ENCODE measurements around the gene REEP3. TPM values are rescaled to one million over a fixed set of nuclear protein-coding genes. Genes with fewer than 3 reads are reported as not detected.
"Not testable (repeated sequence)": the region's sequence is repeated elsewhere in the genome, so short reads cannot be mapped to it uniquely, and the experiment has no call there.

The REEP3 gene
- total RNA-seq, 1 experiment from 2014 or later, result 101 TPM

- DNase-seq (ENCODE audit: low spot score), result peak; percentile 78
Observed at GRCh38 chr10:63630085-63630930, 109.1 kb downstream of the REEP3 start.

- no peak for DNase-seq (ENCODE audit: low spot score)
Observed at GRCh38 chr10:63630931-63631680, 109.9 kb downstream of the REEP3 start.

- DNase-seq (ENCODE audit: low spot score), result no peak
Observed at GRCh38 chr10:63631991-63632390, 110.8 kb downstream of the REEP3 start.

GRCh38 chr10:63633677-63634487 lies 112.7 kb downstream of the REEP3 start:
- DNase-seq (ENCODE audit: low spot score), result peak; percentile 46

DNA sequence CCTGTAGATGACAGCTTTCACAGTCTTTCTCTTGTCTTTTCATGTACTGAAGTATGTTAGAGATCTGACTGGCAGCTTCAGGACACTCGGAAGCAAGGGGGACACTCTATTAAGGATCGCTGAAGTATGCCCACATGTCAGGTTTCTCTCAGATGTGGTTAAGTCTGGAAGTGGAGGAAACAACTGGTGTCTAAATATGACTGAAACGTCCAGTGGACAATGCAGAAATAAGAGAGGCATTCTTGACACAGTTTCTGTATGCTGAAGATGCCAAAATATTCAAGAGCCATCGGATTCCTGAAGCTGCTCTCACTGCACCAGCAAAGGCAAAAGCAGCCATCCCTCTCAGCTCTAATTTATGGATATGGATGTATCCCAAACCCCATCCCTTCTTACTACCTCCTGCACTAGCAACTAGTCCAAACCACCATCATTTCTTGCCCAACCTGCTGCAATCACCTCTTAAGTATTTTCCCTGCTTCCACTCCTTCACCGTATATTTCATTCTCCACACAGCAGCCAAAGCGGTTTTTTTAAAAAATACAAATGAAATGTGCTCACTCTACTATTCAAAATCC lies 113.4 kb downstream of the REEP3 start:
- no peak for DNase-seq (ENCODE audit: low spot score)

- no peak for DNase-seq (ENCODE audit: low spot score)
Observed at GRCh38 chr10:63636812-63637211, 115.6 kb downstream of the REEP3 start.

DNA sequence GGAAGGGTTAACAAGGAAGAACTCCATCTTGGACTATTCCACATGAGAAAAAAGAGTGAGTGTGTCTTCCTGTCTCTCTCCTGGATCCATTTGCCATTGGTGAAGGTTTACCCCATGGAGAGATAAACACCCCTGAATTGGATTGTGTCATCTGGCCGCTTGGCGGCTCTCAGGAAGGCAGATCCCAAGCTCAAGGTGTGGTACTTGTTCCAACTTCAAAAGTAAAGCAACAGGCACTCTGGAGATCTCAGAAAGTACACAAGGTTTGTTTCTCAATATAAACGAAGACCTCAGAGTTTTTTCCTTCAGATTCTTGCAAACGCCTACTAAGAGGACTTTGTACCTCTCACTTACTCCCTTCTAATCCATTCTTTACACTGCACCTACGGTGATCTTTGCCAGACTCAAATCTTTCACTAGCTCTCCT lies 116.7 kb downstream of the REEP3 start:
- DNase-seq (ENCODE audit: low spot score), result no peak

DNA sequence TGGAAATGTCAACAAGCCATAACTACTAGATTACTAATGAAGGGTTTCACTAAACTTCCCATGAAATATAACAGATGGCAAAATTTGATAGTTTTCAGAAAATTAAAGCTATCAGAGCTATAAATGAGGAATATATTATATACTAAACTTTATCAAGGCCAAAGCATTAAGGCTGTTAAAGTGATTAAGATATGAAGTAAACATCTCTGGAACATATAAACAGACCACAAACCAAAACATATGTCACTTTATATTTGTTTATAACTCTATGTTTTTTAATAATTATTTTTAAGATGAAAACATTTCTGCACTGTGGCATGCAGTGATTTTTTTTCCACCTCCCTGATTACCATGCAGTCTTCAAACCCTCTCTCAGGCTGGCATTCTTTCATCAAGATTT lies 120.2 kb downstream of the REEP3 start:
- no peak for DNase-seq (ENCODE audit: low spot score)

- DNase-seq (ENCODE audit: low spot score), result no peak
Observed at GRCh38 chr10:63641799-63642198, 120.6 kb downstream of the REEP3 start.

DNA sequence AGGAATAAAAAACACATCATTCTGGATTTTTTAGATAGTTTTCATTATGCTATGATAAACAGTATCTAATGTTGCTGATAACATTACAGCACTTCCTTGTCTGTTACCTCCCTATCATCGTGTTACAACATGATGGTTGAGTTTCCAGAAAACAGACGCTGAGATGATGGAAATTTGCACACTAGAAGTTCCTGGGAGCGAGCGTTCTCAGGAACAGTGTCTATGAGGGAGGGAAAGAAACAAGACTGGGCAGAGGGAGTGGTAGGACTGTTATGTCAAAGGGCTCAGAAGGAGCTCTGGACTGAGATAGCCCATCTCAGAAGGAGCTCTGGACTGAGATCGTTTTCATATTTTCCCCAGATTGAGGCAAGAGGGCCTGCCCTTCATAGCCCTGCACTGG lies 121.6 kb downstream of the REEP3 start:
- no peak for DNase-seq (ENCODE audit: low spot score)

DNA sequence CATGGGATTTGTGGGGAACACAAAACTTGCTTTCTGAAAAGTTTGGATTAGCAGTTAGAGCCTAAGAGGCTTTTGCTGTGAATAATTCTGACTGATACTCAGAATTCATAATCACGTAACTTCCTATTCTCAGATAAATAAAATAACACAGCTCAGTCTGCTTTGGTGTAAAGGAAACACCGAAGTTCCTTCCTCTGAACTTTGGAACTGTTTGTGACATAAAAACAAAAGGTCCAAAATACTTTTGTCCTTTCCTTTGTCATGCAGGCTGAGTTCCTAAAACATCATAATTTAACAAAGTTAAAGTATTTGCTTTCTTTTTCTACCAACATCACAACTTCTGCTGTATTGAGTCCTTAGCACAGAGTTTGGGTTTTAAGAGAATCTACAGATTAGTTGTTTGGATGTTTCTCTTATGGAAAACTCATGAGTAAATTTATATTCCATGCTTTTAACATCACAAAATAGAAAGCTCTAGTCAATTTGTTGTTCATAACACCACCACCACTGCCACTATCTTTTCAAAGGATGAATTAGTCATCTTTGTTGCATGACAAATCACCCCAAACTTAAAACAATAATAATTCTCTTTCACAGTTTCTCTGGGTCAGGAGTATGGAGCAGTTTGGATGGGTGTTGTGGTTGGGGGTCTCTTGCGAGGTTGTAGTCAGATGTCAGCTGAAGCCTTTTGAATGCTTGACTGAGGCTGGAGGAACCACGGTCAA lies 123.4 kb downstream of the REEP3 start:
- no peak for DNase-seq (ENCODE audit: low spot score)

DNA sequence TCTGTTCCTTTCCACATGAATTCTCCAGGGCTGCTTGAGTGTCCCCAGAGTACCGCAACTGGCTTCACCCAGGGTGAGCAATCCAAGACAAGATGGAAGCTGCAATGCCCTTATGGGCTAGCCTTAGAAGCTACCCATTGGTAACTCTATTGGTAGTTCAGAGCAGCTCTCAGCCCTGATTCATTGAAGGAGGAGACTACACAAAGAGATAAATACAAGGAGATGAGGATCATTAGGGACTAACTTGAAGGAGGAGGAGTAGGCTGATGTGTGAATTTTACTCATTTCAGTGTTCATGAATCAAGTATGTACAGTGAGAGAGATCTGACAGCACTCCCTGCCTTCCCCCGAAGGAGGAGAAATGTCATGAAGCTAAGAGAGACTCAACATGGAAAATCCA lies 124.0 kb downstream of the REEP3 start:
- no peak for DNase-seq (ENCODE audit: low spot score)

DNA sequence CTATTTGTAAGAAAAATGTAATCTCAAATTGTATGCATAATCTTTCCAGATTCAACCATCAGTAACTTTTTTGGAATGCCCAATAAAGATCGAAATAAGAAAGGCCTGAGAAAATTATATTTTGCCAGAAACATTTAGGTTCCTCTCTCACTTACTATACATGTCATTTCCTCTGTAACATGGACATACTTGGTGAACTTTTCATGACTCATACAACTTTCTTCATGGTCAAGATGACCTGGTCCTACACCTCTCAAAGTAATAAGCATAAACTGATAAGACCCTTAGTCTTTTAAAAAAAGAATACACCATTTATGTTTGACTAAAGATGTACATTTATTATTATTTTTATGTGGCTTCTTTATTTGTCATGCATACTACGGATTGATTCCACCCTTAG lies 125.3 kb downstream of the REEP3 start:
- no peak for DNase-seq (ENCODE audit: low spot score)

GRCh38 chr10:63651864-63652263 lies 130.7 kb downstream of the REEP3 start:
- DNase-seq (ENCODE audit: low spot score), result no peak

DNA sequence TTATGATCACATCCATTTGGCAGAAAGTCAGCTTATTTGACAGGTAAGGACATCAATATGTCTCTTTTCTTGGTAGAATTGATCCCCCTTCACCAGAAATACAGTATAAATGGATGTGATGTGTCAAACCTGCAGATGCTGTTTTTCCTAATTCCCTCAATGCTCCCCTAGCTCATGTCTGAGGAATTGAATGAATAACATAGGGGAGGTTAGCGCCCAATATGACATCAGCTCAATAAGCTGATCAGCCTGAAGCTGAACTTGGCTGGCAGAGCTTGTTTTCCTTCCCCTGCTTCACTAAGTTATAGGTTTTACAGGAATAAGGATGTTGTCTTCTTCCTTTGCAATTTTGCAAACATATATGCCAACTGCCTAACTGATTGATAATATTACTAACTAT lies 132.5 kb downstream of the REEP3 start:
- no peak for DNase-seq (ENCODE audit: low spot score)

GRCh38 chr10:63657761-63658160 lies 136.6 kb downstream of the REEP3 start:
- no peak for DNase-seq (ENCODE audit: low spot score)

DNA sequence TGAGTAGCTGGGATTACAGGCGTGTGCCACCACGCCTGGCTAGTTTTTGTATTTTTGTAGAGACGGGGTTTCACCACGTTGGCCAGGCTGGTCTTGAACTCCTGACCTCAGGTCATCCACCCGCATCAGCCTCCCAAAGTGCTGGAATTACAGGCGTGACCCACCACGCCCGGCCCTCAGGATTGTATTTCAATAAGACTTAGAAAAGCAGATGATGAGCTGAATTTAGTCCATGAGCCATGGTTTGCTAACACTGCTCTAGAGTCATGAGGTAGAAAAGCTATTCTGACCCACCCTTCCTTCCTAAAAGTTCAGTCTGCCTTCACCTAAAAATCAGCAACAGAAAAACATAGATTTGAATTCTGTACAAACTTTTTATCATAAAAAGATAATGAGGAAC lies 139.7 kb downstream of the REEP3 start:
- not testable (repeated sequence) for DNase-seq (ENCODE audit: low spot score)

DNA sequence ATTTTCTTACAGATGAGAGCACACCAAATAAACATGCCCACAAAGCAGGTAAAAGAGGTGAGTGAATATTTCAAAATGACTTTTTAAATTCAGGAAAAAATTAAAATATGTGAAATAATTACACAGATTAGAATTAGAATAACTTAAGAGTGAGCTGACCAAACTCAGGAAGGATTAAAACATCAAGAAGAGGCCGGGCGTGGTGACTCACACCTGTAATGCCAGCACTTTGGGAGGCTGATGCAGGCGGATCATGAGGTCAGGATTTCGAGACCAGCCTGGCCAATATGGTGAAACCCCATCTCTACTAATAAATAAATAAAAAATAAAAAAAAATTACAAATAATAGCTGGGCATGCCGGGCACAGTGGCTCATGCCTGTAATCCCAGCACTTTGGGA lies 140.1 kb downstream of the REEP3 start:
- DNase-seq (ENCODE audit: low spot score), result no peak

DNA sequence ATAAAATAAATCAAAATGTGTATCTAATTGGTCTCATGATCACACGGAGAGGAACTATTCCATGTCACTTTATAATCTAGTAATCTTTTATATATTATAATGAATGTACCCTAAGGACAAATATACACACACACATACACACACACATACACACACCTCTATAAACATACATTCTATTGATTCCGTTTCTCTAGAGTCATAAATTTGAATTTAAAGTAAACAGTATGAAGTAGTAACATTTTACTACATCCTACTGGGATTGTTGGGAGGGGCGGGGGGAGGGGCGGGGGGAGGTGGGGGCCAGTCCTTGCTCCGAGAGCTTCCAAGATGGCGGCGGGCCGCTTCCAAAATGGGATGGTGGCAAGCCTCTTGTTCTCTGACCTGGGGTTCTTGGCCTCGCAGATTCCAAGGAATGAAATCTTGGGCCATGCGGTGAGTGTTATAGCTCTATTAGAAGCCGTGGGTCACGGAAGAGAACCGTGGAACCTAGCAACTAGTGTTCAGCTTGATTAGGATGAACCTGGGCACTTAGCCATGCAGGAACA lies 143.2 kb downstream of the REEP3 start:
- DNase-seq (ENCODE audit: low spot score), result no peak

DNA sequence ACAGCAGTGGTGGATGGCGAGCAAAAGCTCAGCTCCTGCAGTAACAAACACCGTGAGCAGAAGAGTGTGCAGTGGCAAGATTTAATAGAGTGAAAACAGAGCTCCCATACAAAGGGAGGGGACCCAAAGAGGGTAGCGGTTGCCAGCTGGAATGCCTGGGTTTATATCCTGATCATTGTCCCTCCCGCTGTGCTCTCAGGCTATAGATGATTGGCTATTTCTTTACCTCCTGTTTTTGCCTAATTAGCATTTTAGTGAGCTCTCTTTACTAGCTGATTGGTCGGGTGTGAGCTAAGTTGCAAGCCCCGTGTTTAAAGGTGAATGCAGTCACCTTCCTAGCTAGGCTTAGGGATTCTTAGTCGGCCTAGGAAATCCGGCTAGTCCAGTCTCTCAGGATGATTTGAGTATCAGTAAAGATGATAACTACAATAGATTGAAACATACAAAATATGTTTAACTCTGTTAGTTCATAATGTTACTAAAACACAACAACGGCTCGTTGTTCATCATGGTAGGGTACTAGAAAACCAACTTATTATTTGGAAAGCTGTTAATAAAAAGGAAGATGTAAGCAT lies 143.9 kb downstream of the REEP3 start:
- not testable (repeated sequence) for DNase-seq (ENCODE audit: low spot score)

All from A172 (cell line).